Putamen (tissue), 1 donor: Measurements from ENCODE around the gene CNOT6.
A peak's percentile ranks its signal among the peaks of the same experiment; 100 is the strongest.
"Not testable (repeated sequence)": the region's sequence is repeated elsewhere in the genome, so short reads cannot be mapped to it uniquely, and the experiment has no call there.

Source experiments
- DNase-seq: peaks from one replicate; pipeline ENCODE4 v3.0.0-alpha.2; 2016; ENCODE audit warnings: low spot score

CNOT6 gene

GRCh38 chr5:180471866-180472265, 22.3 kb upstream of the CNOT6 start:
- DNase-seq = no peak

DNA sequence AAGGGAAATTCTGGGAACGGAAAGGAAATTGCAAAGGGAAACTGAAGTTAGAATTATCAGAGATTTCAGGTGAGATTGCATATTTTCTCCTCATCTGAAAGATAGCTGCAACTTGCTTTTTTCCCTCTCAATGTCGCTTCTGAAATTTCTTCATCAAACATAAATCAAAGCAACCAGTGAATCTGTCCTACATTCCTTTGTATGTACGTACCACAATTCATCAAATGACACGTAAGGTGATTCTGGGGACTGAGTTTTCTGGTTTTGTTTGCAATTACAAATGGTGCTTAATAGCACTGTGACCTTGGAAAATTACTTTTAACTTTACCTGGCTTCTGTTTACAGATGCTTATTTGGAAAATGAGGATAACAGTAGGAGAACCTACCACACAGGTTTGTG, 21.9 kb upstream of the CNOT6 start:
- DNase-seq = no peak

DNA sequence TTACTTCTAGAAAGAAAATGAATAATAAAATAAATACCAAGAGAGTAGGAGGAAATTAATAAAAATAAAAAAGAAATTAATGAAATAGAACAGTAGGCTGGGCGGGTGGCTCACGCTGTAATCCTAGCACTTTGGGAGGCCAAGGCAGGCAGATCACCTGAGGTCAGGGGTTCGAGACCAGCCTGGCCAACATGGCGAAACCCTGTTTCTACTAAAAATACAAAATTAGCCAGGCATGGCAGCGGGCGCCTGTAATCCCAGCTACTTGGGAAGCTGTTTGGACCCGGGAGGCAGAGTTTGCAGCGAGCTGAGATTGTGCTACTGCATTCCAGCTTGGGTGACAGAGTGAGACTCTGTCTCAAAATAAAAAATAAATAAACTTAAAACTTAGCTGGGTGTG, 20.8 kb upstream of the CNOT6 start:
- DNase-seq = not testable (repeated sequence)

DNA sequence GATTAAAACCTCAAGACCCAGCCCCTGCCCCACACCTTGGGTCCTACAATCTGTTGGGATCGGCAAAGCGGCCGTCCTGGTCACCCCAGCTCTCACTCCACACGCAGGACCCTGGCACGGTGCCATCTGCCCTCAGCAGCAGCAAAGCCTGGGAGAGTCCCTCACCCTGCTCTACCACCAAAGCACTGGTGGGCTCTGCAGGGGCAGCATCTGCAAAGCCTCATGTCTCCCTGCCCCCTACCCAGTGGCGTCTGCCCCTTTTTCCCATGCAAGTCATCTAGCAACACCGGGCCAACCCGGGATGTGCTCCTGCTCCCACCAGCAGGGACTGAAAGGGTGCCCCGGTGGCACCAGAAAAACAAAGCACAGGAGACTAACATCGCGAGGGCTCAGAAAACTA, 19.6 kb upstream of the CNOT6 start:
- DNase-seq = no peak

DNA sequence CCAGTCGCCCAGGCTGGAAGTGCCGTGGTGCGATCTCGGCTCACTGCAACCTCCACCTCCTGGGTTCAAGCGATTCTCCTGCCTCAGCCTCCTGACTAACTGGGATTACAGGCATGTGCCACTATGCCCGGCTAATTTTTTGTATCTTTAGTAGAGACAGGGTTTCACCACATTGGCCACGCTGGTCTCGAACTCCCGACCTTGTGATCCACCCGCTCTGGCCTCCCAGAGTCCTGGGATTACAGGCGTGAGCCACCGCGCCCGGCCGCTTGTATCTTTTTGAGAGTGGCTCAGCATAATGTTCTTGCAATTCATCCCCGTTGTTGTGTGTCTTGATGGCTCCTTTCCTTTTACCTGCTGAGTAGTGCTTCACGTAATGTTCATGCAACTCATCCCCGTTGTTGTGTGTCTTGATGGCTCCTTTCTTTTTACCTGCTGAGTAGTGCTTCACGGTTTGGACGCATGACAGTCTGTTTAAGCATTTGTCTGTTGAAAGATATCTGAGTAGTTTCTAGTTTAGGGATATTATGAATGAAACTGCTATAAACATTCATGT, 18.1 kb upstream of the CNOT6 start:
- DNase-seq = not testable (repeated sequence)

GRCh38 chr5:180484813-180485212, 9.4 kb upstream of the CNOT6 start:
- DNase-seq = no peak

- DNase-seq = no peak
Measured at GRCh38 chr5:180486636-180487149, 7.5 kb upstream of the CNOT6 start.

DNA sequence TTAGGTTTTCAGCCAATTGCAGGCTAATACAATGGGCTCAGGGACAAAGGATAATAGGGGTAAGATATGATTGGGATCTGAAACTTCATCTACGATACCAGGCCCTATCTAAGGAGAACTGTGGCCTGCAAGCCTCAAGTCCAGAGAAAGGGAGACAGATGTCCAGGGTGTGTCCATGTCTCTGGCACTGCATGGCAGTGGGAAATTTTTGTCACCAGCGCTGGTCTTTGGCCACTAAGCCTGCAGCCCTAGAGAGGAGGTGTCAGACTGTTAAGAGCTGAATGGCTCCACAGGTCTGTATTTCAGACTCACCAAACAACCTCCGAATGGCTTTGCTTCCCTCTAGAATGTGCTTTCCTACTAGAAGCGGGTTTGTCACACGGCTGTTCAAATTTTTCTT, 6.6 kb upstream of the CNOT6 start:
- no peak for DNase-seq

- DNase-seq = no peak
Measured at GRCh38 chr5:180491496-180491895, 2.7 kb upstream of the CNOT6 start.

DNA sequence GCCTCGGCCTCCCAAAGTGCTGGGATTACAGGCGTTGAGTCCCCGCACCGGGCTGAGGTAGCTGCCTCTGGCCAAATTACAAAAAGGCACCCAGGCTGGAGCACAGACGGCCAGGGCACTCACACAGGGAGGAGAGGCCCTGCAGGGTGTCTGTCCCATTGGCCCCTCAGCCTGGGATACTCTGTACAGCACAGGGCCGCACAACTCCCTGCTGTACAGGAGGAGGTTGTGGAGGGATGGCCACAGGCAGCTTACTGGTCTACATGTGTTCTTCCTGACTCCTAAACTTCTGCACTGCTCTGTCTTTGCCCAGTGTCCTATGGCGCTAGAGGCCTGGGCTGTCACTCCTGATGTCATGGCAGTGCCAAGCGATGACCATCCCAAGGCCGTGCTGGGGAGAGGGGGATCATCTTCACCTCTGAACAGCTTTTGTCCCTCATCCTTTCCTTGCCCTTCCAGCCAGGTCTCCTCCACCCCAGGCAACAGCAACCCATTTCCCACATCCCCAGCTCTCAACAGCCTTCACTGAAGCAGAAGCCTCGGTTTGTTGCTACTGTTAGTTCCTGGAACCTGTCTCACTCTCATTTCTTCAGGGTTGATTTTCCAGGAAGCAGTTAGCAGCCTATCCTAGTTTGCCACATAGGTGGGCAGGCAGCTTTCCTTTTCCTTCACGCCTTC, 1.8 kb upstream of the CNOT6 start:
- DNase-seq = no peak

DNA sequence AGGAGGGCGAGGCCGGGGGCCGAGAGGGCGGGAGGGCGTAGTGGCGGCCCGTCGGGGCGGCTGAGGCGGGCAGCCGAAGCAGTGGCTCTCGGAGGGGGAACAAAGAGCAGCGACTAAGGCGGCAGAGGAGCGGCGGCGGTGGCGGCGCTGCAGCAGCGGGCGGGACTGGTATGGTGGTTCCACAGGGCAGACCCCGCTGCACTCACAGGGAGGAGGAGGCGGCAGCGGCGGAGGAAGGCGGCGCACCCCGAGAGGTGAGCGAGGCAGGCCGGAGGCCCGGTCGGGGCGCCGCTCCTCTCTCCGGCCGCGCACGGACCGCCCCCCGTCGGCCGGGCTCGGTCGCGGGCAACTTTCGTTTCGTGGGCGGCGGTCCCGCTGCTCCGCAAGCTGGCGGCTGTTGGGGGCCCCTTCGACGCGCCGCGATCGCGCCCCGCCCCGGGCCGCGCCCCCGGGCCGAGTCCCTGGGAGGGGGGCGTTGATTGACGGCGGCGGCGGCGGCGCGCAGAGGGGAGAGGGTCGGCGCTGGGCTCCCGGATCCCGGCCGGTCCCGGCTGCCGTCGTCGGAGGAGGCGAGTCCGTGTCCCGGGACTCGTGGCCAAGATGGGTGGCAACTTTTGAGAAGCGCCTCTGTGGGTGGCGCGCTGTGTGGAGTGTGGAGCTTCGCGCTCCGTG, 467 bp downstream of the CNOT6 start:
- peak; percentile 34 for DNase-seq

- no peak for DNase-seq
Measured at GRCh38 chr5:180495292-180495691, 1.1 kb downstream of the CNOT6 start.

DNA sequence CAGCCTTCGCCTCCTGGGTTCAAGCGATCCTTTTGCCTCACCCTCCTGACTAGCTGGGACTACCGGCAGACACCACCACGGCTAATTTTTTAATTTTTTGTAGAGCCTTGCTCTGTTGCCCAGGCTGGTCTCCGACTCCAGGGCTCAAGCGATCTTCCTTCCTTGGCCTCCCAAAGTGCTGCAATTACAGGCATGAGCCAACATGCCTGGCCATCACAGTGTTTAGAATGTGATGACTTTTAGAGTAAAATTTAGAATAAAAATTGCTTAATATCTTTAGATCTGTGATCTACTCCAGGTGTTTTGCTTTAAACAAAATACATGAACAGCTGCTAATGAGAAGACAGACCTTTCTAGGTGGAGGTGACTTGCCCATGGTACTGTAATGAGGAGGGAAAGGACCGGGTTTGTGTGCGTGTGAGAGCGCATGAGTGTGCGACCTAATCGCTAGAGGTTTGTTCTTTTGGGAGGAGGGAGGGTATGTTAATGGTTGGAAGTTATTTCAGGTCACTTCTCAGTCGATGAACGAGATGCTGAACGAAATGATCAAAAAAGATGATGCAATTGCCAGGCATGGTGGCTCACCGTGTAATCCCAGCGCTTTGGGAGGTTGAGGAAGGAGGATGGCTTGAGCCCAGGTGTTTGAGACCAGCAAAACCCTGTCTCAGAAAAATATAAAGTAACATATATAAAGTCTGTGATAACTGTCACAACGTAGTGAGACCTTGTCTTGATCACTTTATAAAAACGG, 2.0 kb downstream of the CNOT6 start:
- DNase-seq = no peak

GRCh38 chr5:180496806-180497205, 2.6 kb downstream of the CNOT6 start:
- DNase-seq = not testable (repeated sequence)

- DNase-seq = not testable (repeated sequence)
Measured at GRCh38 chr5:180497865-180498264, 3.7 kb downstream of the CNOT6 start.

- no peak for DNase-seq
Measured at GRCh38 chr5:180498378-180498777, 4.2 kb downstream of the CNOT6 start.

- DNase-seq = no peak
Measured at GRCh38 chr5:180499684-180500083, 5.5 kb downstream of the CNOT6 start.

GRCh38 chr5:180500300-180500699, 6.1 kb downstream of the CNOT6 start:
- DNase-seq = not testable (repeated sequence)

DNA sequence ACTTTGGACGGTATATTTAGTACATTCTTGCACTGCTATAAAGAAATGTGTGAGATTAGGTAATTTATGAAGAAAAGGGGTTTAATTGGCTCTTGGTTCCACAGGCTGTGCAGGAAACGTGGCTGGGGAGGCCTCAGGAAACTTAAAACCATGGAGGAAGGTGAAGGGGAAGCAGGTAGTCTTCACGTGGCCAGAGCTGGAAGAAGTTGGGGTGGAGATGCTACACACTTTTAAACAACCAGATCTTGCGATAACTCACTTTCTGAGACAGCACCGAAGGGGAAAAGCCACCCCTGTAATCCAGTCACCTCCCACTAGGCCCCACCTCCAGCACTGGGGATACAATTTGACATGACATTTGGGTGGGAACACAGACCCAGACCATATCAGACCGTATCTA, 13.5 kb downstream of the CNOT6 start:
- no peak for DNase-seq

GRCh38 chr5:180515294-180515693, 21.1 kb downstream of the CNOT6 start:
- no peak for DNase-seq

DNA sequence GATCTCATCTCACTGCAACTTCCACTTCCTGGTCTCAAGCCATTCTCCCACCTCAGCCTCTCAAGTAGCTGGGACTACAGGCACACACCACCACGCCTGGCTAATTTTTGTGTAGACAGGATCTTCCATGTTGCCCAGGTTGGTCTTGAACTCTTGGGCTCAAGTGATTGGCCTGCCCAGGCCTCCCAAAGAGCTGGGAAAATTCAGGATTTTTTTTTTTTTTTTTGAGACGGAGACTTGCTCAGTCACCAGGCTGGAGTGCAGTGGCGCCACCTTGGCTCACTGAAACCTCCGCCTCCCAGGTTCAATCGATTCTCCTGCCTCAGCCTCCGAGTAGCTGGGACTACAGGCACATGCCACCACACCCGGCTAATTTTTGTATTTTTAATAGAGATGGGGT, 21.8 kb downstream of the CNOT6 start:
- DNase-seq = not testable (repeated sequence)

DNA sequence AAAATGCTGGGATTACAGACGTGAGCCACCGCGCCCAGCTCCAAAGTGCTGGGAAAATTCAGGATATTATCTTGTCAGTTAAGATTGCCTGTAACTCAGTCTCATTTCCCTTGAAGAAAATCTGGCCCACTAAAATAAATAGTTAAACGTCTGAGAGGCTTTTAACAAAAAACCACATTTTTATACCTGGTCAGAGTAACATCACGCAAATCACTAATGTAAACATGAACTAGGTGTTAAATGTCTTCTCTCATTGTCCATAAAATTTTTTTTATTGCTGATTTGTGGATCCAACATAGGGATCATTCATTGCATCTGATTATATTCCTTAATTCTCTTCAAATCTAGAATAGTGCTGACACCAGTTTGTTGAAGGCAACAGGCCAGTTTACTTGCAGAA, 22.3 kb downstream of the CNOT6 start:
- no peak for DNase-seq

- no peak for DNase-seq
Measured at GRCh38 chr5:180519098-180519497, 24.9 kb downstream of the CNOT6 start.
